Astrocyte (in vitro differentiated cells and primary cell): ENCODE data around the gene XXYLT1.

Experiments used
- CTCF ChIP-seq: IDR thresholded peaks from 2 replicates; pipeline ENCODE4 v1.5.1; 2011; ENCODE audit warnings: low read depth, mild to moderate bottlenecking, inconsistent platforms, low read length, moderate library complexity; ENCODE audit not compliant: insufficient read depth
- EZH2 ChIP-seq: IDR thresholded peaks from 2 replicates; pipeline ENCODE4 v1.6.1; 2012; ENCODE audit warnings: mild to moderate bottlenecking, low read length, inconsistent platforms; ENCODE audit not compliant: insufficient read depth

GRCh38 chr3:195033531-195034091 is 237.3 kb downstream of the XXYLT1 start:
- TF ChIP-seq CTCF, result no peak
- no peak for TF ChIP-seq EZH2
